HG02571 (cell line): ENCODE measurements around the gene ZNF385A.

Experiments used
- ATAC-seq: cut with Tn5 transposase; IDR thresholded peaks from one replicate; pipeline ENCODE4 v1.9.1; 2021; ENCODE audit warnings: mild to moderate bottlenecking, moderate library complexity; ENCODE audit not compliant: unreplicated experiment

The ZNF385A gene

DNA sequence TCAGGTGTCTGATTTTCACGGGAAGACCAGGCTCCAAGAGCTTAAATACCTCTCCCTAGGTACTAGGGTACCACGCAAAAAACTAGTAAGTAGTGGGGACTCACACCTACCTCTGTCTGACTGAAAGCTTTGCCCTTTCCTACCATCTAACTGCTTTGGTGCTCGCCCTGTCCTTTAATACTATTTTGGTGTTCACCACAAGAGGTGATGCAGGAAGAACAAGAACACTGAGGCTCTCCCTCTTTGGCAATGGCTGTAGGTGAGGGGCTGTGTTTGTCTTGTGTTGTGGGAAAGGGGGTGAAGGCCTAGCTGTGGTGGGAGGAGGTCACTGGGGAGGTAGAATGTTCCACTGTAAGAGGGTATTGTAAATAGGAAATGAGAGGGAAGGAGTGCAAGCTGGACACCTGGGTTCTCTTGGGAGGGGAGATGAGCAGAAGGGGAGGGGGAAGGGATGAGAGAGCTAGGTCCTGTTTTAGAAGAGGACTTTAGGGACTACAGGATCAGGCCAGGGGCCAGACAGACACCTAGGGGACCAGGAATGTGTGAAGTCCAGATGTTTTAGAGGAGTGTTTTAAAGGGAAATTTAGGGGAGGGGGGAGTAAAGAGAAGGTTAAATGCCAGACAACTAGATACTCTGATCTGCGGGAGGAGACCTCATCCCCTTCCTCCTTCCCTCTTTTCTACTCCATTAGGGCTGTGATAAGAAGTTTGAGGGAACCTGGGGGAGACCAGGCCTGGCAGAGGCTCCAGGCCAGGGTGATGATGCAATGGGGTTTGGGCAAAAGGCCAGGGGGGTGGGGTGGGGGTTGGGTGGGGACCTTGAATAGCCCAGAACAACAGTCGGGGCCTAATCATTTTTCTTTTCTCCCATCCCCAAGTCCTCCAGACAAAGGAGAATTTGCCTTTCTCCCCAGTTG, 32.4 kb upstream of the ZNF385A start:
- no peak for ATAC-seq

DNA sequence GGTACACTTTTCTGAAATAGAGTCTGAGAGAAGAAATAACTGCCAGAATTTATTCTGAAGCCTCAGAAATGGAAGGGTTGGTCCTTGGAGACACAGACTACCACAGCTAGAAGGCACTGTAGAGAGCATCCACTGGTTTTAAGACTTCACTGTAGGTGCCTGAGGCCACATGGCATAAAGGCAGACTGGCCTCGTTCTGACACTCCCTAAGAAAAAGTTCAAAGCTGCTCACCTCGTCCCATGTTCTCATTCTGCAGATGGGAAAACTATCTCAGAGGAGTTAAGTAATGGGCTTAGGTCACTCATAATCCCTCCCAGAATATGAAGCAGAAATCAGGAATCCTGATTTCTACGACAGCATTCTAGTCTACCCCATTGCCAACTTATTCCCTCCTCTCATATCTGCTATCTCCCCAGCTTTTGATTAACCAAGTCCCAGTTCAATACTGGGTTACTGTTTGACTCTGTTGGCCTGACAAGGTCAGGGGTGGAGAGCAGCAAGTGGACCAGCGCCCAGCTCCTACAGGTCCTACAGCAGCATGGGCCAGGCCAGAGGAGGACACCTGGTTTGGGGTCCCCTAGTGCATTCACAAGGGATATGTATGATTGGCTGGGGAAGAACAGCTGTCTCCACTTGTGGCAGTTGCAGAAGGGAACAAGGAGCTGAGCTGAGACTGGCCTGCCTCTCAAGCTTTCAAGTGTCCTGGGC, 30.8 kb upstream of the ZNF385A start:
- no peak for ATAC-seq

DNA sequence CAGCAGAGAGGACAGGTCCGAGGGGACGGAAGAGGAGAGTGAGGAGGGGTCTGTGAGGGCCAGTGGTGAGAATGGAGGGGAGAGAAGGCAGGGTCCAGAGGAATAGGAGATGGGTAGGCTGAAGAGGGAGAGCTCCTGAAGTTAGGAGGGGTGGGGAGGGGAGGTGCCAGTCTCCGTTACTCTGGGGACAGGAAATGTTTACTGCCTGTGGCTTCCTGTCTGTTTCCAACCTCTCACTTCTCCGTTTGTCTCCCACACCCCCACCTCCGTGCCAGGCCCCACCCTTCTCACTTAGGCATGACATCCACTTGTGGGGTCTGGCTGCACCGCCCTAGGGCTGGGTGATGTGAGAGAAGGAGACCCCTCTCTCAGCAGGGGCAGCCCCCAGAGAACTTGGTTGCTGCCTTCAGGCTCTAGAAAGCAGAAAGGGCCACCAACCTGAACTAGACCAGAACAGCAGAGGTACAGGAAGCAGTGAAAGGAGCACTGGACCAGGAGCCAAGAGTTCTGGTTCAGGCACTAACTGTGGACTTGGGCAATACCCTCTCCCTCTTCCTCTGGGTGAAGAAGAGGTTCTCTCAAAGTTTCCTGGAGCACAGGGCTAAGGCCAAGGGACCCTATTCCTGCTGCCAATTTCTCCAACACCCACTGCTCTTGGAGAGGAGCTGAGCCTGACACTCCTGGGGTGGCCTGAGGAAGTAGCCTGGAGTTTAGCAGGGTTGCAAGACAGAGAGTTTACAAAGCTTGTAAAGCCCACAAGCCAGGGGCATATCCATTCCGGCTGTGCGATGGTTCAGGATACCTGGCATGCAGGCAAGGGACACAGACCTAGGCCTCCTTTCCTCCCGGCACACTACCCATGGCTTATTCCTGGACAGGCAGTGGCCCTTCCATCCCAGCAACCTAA, 29.0 kb upstream of the ZNF385A start:
- no peak for ATAC-seq

- no peak for ATAC-seq
Measured at GRCh38 chr12:54412786-54413185, 28.3 kb upstream of the ZNF385A start.

GRCh38 chr12:54412348-54412747, 27.8 kb upstream of the ZNF385A start:
- no peak for ATAC-seq

- ATAC-seq, result no peak
Measured at GRCh38 chr12:54411391-54412241, 27.1 kb upstream of the ZNF385A start.

- ATAC-seq, result no peak
Measured at GRCh38 chr12:54409267-54409666, 24.7 kb upstream of the ZNF385A start.

DNA sequence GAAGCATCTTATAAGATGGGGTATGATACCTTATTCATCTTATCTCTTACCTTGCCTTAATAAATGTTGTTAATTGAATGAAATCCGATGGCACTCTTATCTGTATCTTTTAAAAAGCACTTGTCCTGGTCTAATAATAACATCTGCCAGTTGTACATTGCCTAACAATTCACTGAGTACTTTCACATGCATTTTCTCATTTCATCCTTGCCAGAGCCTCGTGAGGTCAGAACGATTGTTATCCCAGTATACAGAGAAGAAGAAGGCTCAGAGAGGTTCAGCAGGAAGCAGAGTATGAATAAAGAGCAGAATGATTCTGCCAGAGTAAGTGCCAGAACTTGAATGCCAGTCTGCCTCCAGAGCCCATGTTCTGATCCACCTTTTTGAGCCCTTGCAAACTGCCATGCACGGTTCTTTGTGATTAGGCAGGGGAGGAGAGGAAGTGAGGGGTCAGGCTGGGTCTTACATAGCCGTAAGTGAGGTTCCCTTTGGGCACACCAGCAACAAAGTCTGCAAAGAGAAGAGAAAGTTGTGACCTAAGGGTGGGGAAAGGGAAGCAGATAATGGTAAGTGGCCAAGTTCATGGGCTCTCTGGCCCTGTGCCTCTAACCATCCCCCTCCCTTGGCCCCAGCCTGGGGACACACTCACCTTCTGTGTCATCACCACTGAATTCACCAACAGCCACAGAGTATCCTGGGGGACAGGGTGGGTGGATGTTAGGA, 22.8 kb upstream of the ZNF385A start:
- ATAC-seq, result no peak

DNA sequence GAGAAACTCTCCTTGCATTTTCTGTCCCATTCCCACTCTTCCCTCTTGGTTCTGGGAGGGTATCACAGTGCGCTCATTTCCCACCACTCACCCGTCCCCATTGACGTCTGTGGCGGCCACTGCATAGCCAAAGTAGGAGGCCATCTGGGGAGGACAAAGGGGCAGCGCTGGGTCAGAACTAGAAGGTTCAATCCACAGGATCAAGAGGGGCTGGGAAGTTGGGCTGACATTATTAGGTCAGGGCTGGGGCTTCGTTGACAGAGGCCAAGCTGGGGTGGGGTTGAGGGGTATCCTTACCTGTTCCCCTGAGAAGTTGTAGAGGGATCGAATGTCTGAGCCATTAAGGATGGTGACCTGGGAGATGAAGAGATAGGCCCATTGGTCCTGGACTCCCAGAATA, 21.0 kb upstream of the ZNF385A start:
- ATAC-seq, result no peak

GRCh38 chr12:54405106-54405505, 20.6 kb upstream of the ZNF385A start:
- no peak for ATAC-seq

GRCh38 chr12:54404061-54405004, 19.8 kb upstream of the ZNF385A start:
- no peak for ATAC-seq

DNA sequence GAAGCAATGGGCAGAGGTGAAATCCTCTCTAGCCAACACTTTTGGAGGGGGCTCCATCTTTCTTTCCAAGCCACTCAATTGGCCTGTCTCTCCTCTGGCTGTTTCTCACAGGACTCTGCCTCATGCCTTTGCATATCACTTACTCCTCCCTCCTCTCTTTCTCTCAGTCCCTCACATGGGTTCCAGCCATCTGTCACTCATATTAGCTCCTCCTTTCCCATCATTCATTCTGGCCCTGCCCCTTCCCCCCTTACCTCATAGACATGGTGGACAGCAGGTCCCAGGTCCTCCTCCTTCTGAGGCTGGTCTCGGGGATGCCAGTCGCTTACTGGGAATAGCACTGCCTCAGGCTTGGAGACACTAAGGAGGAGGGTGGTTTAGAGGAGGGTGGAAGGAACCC, 16.6 kb upstream of the ZNF385A start:
- ATAC-seq, result no peak

- ATAC-seq, result peak; percentile 79
Measured at GRCh38 chr12:54398995-54399793, 14.7 kb upstream of the ZNF385A start.

DNA sequence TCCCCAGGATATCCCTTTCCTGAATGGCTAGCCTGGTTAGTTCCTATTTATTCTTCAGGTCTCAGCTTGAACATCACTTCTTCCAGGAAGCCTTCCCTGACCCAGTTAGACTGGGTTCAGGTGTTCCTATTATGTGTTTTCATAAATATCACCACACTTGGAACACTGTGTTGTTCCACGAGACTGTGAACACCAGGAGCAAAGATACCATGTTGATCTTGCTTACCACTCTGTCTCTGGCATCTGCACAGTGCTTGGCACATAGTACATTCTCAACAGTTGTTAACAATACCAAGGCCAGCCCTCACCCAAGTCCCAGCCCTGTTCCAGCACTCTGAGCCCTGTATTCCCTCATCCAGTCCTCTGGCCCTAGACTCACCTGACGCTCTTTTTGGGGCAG, 13.7 kb upstream of the ZNF385A start:
- ATAC-seq, result no peak

DNA sequence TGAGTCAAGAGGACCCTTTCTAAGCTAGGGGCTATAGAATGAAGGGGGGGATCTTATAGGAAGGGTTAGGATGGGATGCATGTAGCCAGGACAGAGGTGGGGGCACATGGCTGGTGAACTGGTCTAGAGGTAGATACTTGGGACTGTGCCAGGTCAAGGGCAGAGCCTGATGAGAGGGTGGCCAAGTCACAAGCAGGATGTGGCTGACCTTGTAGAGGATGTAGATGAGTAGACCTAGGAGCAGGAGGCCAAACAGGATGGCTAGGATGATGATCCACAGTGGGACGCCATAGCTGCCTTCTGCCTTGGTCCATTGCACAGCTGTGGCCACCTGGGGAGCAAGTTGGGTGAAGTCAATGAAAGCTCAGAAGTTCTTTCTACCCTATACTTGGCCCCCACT, 12.6 kb upstream of the ZNF385A start:
- no peak for ATAC-seq

DNA sequence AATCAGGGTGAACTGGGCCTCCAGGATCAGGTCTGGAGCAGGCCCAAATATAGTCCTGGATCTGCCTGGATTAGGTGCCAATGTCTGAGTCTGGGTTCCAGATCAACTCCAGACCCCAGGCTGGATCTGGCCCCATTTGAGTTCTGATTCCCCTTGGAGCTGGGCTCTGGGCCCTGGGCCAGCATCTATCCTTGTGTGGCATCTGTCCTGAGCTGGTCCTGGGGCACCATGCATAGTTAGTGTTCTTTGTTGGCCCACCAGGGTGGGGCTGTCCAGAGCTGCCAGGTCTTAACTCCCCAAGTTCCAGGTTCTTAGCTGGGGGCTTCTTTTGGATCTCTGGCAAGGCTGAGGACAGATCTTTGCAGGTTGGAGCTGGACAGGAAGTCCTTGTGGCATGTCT, 11.0 kb upstream of the ZNF385A start:
- ATAC-seq, result no peak

- ATAC-seq, result no peak
Measured at GRCh38 chr12:54394986-54395385, 10.5 kb upstream of the ZNF385A start.

- ATAC-seq, result no peak
Measured at GRCh38 chr12:54394281-54394719, 9.8 kb upstream of the ZNF385A start.
